GM18858 (cell line): Measurements from ENCODE around the gene GUCY2F.

ENCODE experiments used
- ATAC-seq: cut with Tn5 transposase; IDR thresholded peaks from one replicate; pipeline ENCODE4 v1.9.1; 2021; ENCODE audit not compliant: unreplicated experiment

GUCY2F gene

DNA sequence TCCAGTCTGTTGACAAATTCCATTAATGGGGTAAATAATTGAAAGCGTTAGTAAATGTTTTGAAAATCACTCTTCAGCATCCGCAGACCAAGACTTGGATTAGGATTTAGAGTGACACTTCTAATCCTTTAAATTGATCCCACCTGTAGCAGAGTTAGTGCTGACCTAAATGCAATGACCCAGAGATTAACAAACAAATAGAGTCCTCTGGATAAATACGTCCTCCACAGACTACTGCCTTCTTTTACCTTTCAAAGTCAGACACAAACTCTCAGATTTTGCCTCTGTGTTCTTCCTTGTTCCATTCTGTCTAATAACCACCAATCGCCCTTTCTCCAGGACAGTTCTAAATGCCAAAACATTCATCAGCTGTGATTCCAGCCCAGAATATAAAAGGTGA, at the start of gene GUCY2F:
TSS of gene GUCY2F (minus strand) at position 101 of the 400 bp plus-strand sequence. CDS start 6,150 bp downstream, outside the sequence.
- no peak for ATAC-seq

DNA sequence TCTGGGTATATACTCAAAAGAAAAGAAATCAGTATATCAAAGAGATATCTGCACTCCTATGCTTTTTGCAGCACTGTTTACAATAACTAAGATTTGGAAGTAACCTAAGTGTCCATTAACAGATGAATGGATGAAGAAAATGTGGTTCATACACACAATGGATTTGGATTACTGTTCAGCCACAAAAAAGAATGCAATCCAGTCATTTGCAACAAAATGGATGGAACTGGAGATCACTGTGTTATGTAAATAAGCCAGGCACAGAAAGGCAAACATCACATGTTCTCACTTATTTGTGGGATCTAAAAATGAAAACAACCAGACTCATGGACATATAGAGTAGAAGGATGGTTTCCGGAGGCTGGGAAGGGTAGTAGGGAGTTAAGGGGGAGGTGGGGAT, 37.1 kb upstream of the GUCY2F start:
- ATAC-seq = no peak

DNA sequence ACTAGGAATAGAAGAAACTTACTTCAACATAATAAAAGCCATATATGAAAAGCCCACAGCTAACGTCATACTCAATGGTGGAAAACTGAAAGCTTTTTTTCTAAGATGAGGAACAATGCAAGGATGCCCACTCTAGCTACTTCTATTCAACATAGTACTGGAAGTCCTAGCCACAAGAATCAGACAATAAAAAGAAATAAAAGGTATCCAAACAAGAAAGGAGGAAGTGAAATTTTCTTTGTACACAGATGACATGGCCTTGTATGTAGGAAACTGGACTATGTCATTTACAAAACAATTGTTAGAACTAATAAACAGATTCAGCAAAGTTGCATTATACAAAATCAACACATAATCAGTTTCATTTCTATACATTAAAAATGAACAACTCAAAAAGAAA, 29.2 kb upstream of the GUCY2F start:
- peak; percentile 73 for ATAC-seq

DNA sequence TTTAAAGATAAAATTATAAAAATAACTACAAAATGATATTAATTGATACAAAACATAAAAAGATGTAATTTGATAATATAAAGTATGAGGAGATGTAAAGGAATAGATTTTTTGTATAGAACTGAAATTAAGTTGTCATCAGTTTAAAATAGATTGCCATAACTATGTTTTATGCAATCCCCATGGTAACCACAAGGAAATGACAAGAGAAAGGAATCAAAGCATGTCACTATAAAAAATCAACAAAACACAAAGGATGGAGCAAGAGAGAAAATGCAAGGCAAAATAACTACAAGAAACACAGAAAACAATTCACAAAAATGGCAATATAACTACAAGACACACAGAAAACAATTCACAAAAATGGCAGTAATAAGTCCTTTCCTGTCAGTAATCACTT, 27.0 kb upstream of the GUCY2F start:
- no peak for ATAC-seq

DNA sequence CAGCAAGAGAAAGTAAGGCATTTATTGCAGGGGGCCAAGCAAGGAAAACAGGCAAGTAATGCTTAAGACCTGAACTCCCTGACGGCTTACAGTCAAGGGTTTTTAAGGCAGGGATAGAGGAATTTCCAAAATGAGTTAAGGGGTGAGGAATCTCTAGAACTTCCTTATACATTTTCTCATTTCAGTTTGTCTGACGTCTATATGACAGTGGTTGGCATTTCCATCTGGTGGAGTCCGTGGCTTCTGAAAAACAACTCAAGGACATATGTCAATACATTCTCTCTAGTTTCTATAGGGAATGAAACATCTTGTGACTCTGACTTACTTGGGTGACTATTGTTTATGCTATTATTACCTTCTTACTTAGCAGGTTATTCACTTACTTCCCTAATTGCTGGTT, 19.3 kb upstream of the GUCY2F start:
- ATAC-seq = no peak

DNA sequence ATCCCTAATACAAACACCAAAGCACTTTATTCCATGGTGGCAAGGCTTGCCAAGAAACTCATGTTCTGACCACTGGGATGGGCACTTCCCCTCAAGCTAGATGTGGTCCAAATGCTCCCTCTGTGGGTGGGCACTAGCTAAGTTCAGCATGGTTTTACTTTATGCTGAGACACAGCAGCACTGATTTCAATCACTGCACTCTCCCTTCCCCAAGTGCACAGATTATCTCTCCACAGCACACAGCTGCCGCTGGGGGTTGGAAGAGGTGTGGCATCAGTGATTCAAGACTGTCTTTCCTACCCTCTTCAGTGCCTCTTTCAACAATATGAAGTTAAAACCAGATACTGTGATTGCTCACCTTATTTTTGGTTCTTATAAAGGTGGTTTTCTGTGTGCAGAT, 16.5 kb upstream of the GUCY2F start:
- no peak for ATAC-seq

GRCh38 chrX:109489174-109489573, 7.3 kb upstream of the GUCY2F start:
- ATAC-seq = no peak

GRCh38 chrX:109487640-109488039, 5.8 kb upstream of the GUCY2F start:
- ATAC-seq = no peak

- peak; percentile 75 for ATAC-seq
These were observed 3.8 kb upstream of the GUCY2F start for GRCh38 chrX:109485470-109486340.

DNA sequence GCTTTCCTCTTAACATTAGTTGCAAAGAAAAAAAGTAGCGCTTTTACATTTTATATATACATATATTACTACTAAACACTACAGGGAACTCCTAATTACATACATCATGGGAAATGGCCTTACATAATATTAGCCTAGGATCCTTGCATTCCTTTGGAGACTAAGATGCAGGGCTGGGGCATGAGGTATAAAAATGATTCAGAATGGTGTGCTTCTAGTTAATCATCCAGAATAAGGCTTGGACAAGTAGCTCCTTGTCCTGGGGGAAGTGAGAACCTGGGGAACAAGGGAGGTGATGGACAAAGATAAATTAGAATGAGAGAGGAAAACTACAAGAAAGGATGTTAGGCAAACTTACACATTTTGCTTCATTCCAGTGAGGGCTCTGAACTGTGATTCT, 3.0 kb upstream of the GUCY2F start:
- ATAC-seq = no peak

GRCh38 chrX:109475174-109475891, 6.6 kb downstream of the GUCY2F start:
- ATAC-seq = no peak

DNA sequence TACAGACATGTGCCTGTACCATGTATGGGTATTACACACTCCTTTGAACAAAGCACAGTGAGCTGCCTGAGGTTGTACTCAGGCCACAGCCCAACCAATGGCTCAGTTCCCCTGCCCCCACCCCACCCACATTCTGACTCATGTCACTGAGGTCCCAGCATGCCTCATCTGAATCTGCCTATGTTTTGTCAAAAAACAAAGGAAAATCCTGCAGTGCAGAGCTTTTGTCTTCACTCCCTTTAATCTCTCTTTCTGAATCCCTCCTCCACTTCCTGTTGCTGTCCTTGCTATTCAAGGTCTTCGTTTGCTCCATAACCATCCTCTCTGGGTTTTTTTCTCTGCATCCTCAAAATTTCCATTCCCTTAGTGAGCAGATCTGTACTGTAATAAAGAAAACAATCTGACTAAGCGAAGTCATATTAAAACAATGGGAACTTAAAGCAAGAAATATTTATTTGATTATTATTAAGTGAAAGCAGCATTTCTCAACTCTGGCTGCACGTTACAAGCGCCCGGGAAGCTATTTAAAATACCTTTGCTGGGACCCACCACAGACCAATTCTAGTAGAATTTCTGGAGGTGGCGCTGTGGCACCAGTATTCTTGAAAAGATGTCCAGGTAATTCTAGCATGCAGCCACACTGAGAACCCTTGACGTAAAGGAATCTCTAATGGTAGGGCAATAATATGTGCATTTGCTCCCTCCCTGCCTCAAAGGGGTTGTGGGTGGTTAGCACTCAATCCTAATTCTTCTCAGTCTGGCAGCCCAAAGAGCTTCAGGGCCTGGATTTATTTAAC, 8.7 kb downstream of the GUCY2F start:
- no peak for ATAC-seq

DNA sequence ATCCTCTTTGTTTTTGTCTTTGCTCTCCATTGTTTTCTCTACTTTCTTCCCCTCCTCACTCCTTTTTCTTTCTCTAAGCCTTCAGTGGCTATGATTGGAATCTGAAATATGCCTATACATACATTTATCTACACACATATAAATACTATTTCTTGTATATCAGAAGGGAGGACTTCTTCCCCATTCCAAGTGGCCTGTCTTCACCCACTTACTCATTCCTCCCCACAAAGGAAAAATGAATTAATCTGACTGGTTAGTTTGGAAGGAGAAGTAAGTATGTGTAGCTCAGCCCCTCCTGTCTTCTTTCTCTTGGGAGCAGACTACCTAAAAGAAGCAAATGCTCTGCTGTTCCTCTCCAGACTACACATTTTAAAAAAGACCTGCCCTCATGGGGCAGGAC, 17.7 kb downstream of the GUCY2F start:
- no peak for ATAC-seq

- ATAC-seq = no peak
These were observed 18.1 kb downstream of the GUCY2F start for GRCh38 chrX:109463784-109464183.

- ATAC-seq = no peak
These were observed 33.5 kb downstream of the GUCY2F start for GRCh38 chrX:109448282-109448938.

GRCh38 chrX:109441266-109441665, 40.6 kb downstream of the GUCY2F start:
- no peak for ATAC-seq

GRCh38 chrX:109440475-109440874, 41.4 kb downstream of the GUCY2F start:
- ATAC-seq = peak; percentile 86

DNA sequence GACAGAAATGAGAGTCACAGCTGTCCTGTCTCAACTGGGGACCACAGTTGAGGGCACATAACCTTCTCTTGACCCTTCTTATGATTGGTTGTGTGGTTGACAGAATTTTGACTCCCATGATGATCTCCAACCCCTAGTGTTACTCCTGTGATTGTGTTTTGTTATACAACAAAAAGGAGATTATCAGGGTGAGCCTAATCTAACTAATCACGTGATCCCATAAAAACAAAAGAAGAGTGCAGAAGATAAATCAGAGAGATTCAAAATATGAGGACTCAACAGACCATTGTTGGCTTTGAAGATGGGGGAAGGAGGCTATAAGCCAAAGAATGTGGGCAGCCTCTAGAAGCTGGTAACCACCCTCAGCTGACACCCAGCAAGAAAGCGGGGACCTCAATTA, 72.7 kb downstream of the GUCY2F start:
- no peak for ATAC-seq

- no peak for ATAC-seq
These were observed 78.0 kb downstream of the GUCY2F start for GRCh38 chrX:109403922-109404321.

DNA sequence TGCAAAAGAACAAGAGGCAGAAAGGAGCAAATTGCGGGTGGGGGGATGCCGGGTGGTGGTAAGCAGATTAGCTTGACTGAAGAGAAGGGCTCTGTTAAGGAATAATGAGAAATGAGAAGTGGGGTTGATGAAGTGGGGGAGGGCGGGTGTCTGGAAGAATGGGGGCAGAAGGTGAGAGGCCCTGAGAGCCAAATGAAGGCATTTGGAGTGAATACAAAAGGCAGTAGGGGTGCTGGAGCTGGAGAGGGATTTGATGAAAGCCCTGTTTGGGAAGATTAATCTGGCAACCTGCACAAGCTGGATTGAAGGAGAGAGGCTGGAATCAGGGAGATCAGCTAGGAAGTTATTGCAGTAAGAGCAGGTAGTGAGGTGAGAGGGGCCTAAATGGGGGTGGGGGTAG, 82.1 kb downstream of the GUCY2F start:
- no peak for ATAC-seq

- no peak for ATAC-seq
These were observed 83.1 kb downstream of the GUCY2F start for GRCh38 chrX:109398833-109399232.
